Esophagus squamous epithelium (tissue), 5 donors: Measurements from ENCODE around the gene FAM20A. TPM values are rescaled to one million over a fixed set of nuclear protein-coding genes. Genes with fewer than 3 reads are reported as not detected.

Experiments
- DNase-seq: peaks from one replicate; lab custom pipeline; 2025; lab: John Stamatoyannopoulos, UW
- H3K27ac ChIP-seq, 4 donors: fragments of 200-600 bp; sonication (generic); one replicate each; pipeline ENCODE4 v1.5.1; 2016 to 2019; ENCODE audit warnings: mild to moderate bottlenecking in 1 of 4
- H3K27me3 ChIP-seq, 4 donors: fragments of 200-600 bp; sonication (generic); 1 replicate in 3 of 4; 2 replicates in 1 of 4; pipeline versions ENCODE4 v1.5.1 to v1.6.0; 2017 to 2021; ENCODE audit warnings: antibody characterized with exemption in 1 of 4
- H3K36me3 ChIP-seq, 3 donors: fragments of 200-600 bp; sonication (generic); one replicate each; pipeline ENCODE4 v1.5.1; 2016 to 2019
- H3K4me1 ChIP-seq, 3 donors: fragments of 200-600 bp; sonication (generic); one replicate each; pipeline ENCODE4 v1.5.1; 2017 to 2019
- H3K4me3 ChIP-seq, 4 donors: fragments of 200-600 bp; sonication (generic); 1 replicate in 3 of 4; 2 replicates in 1 of 4; pipeline ENCODE4 v1.5.1; 2016 to 2019; ENCODE audit warnings: mild to moderate bottlenecking in 2 of 4, moderate library complexity in 1 of 4
- H3K9me3 ChIP-seq, 3 donors: fragments of 200-600 bp; sonication (generic); one replicate each; pipeline ENCODE4 v1.5.1; 2016 to 2019
- POLR2A ChIP-seq, 4 donors: fragments of 450-650 bp; IDR thresholded peaks; one replicate each; pipeline ENCODE4 v1.6.1; 2017; ENCODE audit warnings: antibody characterized with exemption in 4 of 4, mild to moderate bottlenecking in 4 of 4, moderate library complexity in 3 of 4
- WGBS, 2 donors: methylation state at CpG; one replicate each; pipeline ENCODE4 v1.1.5; 2018; 5-methylcytosine and 5-hydroxymethylcytosine counted together
- intact Hi-C: fragments of 100-400 bp; cut with DNase I; formaldehyde crosslinking; loops from one replicate; pipeline ENCODE4 v1.15.0; 2022
- total RNA-seq, 4 donors: library from RNA; depleted of rRNA; stranded (reverse); fragments of >200 nt; gene quantifications; one replicate each; pipeline ENCODE4 v1.1.0, GENCODE V29; 2016
- TF ChIP-seq, protein P1 (sequence below), 6 experiments: fragments of 450-650 bp in 4 of 6; fragments of 200-600 bp in 2 of 6; sonication (generic) in 2 of 6; IDR thresholded peaks; one replicate each; pipeline ENCODE4 v1.5.1; 2016 to 2019; ENCODE audit warnings: antibody characterized with exemption in 6 of 6, mild to moderate bottlenecking in 4 of 6, moderate library complexity in 4 of 6
- donor health status: DM: yes; HTN: yes; CAD: no.

Gene FAM20A
- total RNA-seq, 4 donors from 2014 or later, result 4.0 to 15.3 (median 7.8) TPM

DNA sequence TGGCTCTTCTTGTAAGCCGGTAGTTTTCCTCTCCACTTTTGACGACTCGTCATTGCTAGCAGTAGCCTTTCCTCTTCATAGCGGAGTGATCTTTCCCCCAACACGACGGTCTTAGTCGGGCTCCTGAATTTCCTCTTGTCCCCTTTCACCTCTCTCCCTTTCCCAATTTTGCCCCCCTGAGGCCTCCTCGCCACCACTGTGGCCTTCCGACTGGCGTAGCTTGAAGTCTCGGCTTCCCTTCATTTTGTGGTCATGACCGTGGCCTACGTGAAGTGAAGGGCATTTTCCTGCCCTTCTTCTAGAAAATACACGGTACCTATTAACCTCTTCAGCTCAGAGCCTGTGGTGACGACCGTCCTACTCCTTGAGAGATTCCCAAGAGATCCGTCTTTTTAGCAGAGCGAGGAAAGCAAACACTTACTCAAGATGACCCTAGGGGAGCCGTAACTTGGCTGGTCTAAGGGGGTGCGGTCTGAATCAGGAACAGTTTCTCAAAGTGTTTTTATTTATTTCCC is 88.2 kb downstream of the FAM20A start:
- Histone ChIP-seq H3K27me3 (no peaks in the 10 kb centered on the region), H3K36me3 (peaks cover 0 to 29% (median 9%) of the 10 kb centered on the region in 3 donors), H3K4me1 (peaks cover 11 to 71% (median 19%) of the 10 kb centered on the region in 3 donors), H3K27ac (peak overlapping the region; percentile 94 to 99 (median 97)), H3K9me3 (no peaks in the 10 kb centered on the region), H3K4me3 (peak overlapping the region; percentile 76 to 86 (median 80))
- WGBS, 2 donors, result 0% methylated on average over 16 to 20 of the region's 20 CpGs
- no peak for DNase-seq
- intact Hi-C loops, result no loop called here
- TF ChIP-seq POLR2A (IDR thresholded peaks at IDR 0.05), result no peak
- TF ChIP-seq, protein P1, sequence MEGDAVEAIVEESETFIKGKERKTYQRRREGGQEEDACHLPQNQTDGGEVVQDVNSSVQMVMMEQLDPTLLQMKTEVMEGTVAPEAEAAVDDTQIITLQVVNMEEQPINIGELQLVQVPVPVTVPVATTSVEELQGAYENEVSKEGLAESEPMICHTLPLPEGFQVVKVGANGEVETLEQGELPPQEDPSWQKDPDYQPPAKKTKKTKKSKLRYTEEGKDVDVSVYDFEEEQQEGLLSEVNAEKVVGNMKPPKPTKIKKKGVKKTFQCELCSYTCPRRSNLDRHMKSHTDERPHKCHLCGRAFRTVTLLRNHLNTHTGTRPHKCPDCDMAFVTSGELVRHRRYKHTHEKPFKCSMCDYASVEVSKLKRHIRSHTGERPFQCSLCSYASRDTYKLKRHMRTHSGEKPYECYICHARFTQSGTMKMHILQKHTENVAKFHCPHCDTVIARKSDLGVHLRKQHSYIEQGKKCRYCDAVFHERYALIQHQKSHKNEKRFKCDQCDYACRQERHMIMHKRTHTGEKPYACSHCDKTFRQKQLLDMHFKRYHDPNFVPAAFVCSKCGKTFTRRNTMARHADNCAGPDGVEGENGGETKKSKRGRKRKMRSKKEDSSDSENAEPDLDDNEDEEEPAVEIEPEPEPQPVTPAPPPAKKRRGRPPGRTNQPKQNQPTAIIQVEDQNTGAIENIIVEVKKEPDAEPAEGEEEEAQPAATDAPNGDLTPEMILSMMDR (IDR thresholded peaks at IDR 0.05), result no peak

DNA sequence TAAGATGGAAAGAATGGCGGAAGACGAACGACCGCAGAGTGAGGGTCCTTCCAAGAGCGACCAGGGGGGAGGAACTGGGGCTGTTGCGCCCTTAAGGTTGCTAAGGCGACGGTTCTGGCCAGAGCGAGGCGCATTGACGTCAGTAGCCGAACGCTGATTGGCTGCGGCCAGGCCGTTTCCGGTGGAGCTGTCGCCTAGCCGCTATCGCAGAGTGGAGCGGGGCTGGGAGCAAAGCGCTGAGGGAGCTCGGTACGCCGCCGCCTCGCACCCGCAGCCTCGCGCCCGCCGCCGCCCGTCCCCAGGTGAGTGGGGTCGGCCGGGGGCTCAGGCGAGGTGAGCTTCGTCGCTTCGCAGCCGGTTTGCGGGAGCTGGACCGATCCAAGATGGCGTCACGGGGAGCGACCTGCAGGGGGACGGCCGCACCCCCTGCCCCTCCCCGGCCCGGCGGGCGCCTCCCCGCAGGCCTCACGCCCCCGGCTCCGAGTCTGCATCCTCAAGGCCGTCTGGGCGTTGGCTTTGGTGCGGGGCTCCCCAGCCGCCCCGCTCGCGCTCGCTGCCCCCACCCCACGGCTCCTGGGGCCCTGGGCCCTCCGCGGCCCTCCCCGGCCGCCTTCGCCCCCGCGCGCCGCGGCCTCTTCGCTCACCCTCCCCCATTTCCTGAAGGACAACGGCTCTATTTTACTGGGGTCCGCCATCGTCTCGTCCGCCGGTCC is 88.8 kb downstream of the FAM20A start, which contains the start of gene PRKAR1A:
Gene PRKAR1A, plus strand, starts transcription at position 184 of the 713 bp plus-strand sequence. CDS start 2,970 bp downstream, outside the sequence.
- peak within 1 kb of the TSS; percentile 94 to 99 (median 97) for H3K27ac ChIP-seq
- intact Hi-C loops, result no loop called here
- WGBS, 2 donors, result 0% methylated on average over 22 to 25 of the region's 81 CpGs
- no peaks in the 10 kb centered on the region for H3K9me3 ChIP-seq
- H3K4me1 ChIP-seq, result peaks cover 11 to 67% (median 19%) of the 10 kb centered on the region in 3 donors
- peak within 1 kb of the TSS; percentile 76 to 86 (median 80) for H3K4me3 ChIP-seq
- peak; percentile 70 for DNase-seq
- TF ChIP-seq, protein P1 (IDR thresholded peaks at IDR 0.05), result peak in 3 of 6 experiments; percentile 7 to 25 (median 16)
- peak in 2 of 4 donors; percentile 85 to 98 for TF ChIP-seq POLR2A (IDR thresholded peaks at IDR 0.05)
- H3K27me3 ChIP-seq, result no peaks in the 10 kb centered on the region
- H3K36me3 ChIP-seq, result peaks cover 0 to 23% (median 3%) of the 10 kb centered on the region in 3 donors

DNA sequence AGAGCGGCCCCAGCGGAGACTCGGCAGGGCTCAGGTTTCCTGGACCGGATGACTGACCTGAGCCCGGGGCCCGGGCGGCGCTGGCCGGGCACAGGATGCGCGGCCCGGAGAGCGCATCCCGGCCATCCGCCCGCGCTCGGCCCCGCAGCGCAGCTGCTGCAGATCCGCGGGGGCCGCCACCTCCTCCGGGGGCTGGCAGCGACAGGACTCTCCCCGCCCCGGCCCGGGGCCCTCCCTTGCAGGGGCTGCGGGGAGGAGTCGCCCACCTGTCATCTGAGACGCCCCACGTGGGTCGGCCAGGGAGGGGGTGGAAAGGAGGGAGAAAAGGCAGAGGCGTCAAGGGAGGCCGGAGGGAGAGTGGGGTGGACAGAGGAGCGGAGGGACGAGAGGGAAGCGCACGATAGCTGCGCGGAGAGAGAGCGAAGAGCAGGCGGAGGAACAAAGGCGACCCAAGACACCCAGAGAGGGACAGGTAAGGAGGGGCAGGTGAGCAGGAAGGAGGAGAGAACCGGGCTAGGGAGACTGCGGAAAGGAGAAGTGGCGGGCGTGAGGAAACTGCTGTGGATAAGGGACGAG is 89.4 kb downstream of the FAM20A start:
- peak overlapping the region; percentile 94 to 99 (median 97) for H3K27ac ChIP-seq
- H3K27me3 ChIP-seq, result no peaks in the 10 kb centered on the region
- WGBS, 2 donors, result 1% methylated on average over 14 to 15 of the region's 49 CpGs
- H3K4me3 ChIP-seq, result peak overlapping the region; percentile 76 to 86 (median 80)
- no peak for DNase-seq
- intact Hi-C loops, result no loop called here
- peaks cover 0 to 16% (median 0%) of the 10 kb centered on the region in 3 donors for H3K36me3 ChIP-seq
- peak in 2 of 4 donors; percentile 26 to 50 for TF ChIP-seq POLR2A (IDR thresholded peaks at IDR 0.05)
- TF ChIP-seq, protein P1 (IDR thresholded peaks at IDR 0.05), result peak in 1 of 6 experiments; percentile 25
- H3K4me1 ChIP-seq, result peaks cover 11 to 61% (median 19%) of the 10 kb centered on the region in 3 donors
- no peaks in the 10 kb centered on the region for H3K9me3 ChIP-seq

DNA sequence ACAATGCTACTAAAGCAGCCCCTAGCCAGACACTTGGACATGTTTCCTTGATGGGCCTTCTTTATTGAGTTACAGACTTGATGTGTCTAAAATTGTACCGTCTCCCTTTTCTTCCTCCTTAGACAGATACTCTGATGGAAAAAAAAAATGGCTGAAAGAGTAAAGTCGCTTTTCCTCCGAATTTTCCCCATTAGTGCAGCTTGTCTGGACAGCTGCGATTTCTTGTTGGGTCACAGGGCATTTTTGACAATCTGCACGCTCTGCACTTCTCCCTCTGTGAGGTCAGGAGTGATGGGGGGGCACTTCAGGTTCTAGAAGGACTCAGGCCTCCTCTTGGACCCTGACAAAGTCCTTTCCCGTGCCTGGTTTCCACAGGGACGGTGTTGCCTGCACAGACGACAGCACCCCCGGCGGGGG is 89.9 kb downstream of the FAM20A start:
- DNase-seq, result no peak
- H3K27ac ChIP-seq, result peak overlapping the region; percentile 94 to 99 (median 97)
- 7 to 8% methylated on average over 4 of the region's 10 CpGs for WGBS, 2 donors
- intact Hi-C loops, result no loop called here
- H3K36me3 ChIP-seq, result peaks cover 0 to 11% (median 0%) of the 10 kb centered on the region in 3 donors
- TF ChIP-seq, protein P1 (IDR thresholded peaks at IDR 0.05), result peak in 1 of 6 experiments; percentile 19
- no peak for TF ChIP-seq POLR2A (IDR thresholded peaks at IDR 0.05)
- peaks cover 11 to 56% (median 19%) of the 10 kb centered on the region in 3 donors for H3K4me1 ChIP-seq
- no peaks in the 10 kb centered on the region for H3K9me3 ChIP-seq
- no peaks in the 10 kb centered on the region for H3K27me3 ChIP-seq
- H3K4me3 ChIP-seq, result peak overlapping the region; percentile 76 to 86 (median 80)
